Dendritic cell treated with granulocyte-macrophage colony-stimulating factor and Interleukin-4, amounts not matched to agents 40 ng/mL and 50 ng/mL, for 4 days (primary cell): Measurements from ENCODE around the gene CTNNA3.
"Not testable (repeated sequence)": the region's sequence is repeated elsewhere in the genome, so short reads cannot be mapped to it uniquely, and the experiment has no call there.

Source experiments
- H3K27ac Mint-ChIP-seq: one replicate; pipeline ENCODE4 v1.8.0; 2022; ENCODE audit warnings: mild to moderate bottlenecking, mixed read lengths
- H3K27me3 Mint-ChIP-seq: one replicate; pipeline ENCODE4 v1.8.0; 2022; ENCODE audit warnings: mild to moderate bottlenecking, mixed read lengths
- H3K36me3 Mint-ChIP-seq: one replicate; pipeline ENCODE4 v1.8.0; 2022; ENCODE audit warnings: low read depth, mixed read lengths
- H3K4me1 Mint-ChIP-seq: one replicate; pipeline ENCODE4 v1.8.0; 2022; ENCODE audit warnings: low read depth, mixed read lengths
- H3K4me3 Mint-ChIP-seq: one replicate; pipeline ENCODE4 v1.8.0; 2022; ENCODE audit warnings: mild to moderate bottlenecking, moderate library complexity, mixed read lengths
- H3K9me3 Mint-ChIP-seq: one replicate; pipeline ENCODE4 v1.8.0; 2022; ENCODE audit warnings: mixed read lengths
- intact Hi-C: fragments of 100-400 bp; cut with micrococcal nuclease; formaldehyde crosslinking; loops from one replicate; pipeline ENCODE4 v1.15.0; 2022

Gene CTNNA3

GRCh38 chr10:67603701-67604100, 92.3 kb downstream of the CTNNA3 start:
- Mint-ChIP-seq H3K4me1 (no peaks in the 10 kb centered on the region), H3K27me3 (no peaks in the 10 kb centered on the region)

GRCh38 chr10:67603086-67603485, 92.9 kb downstream of the CTNNA3 start:
- Mint-ChIP-seq H3K4me1 (no peaks in the 10 kb centered on the region), H3K27me3 (no peaks in the 10 kb centered on the region), H3K27ac (no peak overlapping the region), H3K36me3 (no peaks in the 10 kb centered on the region), H3K4me3 (no peak overlapping the region), H3K9me3 (peaks cover 13% of the 10 kb centered on the region)
- intact Hi-C loops, result no loop called here

More at GRCh38 chr10:67603701-67604100, 92.3 kb downstream of the CTNNA3 start:
- H3K36me3 Mint-ChIP-seq, result no peaks in the 10 kb centered on the region
- peaks cover 7% of the 10 kb centered on the region for H3K9me3 Mint-ChIP-seq
- no peak overlapping the region for H3K27ac Mint-ChIP-seq
- intact Hi-C loops, result no loop called here
- no peak overlapping the region for H3K4me3 Mint-ChIP-seq

- Mint-ChIP-seq H3K36me3 (no peaks in the 10 kb centered on the region), H3K27ac (no peak overlapping the region), H3K9me3 (peaks cover 20% of the 10 kb centered on the region), H3K27me3 (no peaks in the 10 kb centered on the region), H3K4me1 (no peaks in the 10 kb centered on the region), H3K4me3 (no peak overlapping the region)
- intact Hi-C loops, result no loop called here
Observed at GRCh38 chr10:67602268-67602950, 93.6 kb downstream of the CTNNA3 start.

- no peak overlapping the region for H3K27ac Mint-ChIP-seq
- no peaks in the 10 kb centered on the region for H3K36me3 Mint-ChIP-seq
- no peak overlapping the region for H3K4me3 Mint-ChIP-seq
- peaks cover 29% of the 10 kb centered on the region for H3K9me3 Mint-ChIP-seq
- intact Hi-C loops, result no loop called here
- H3K27me3 Mint-ChIP-seq, result no peaks in the 10 kb centered on the region
- H3K4me1 Mint-ChIP-seq, result no peaks in the 10 kb centered on the region
Observed at GRCh38 chr10:67599597-67599996, 96.4 kb downstream of the CTNNA3 start.

GRCh38 chr10:67596641-67597040, 99.4 kb downstream of the CTNNA3 start:
- Mint-ChIP-seq H3K27ac (no peak overlapping the region), H3K9me3 (peaks cover 49% of the 10 kb centered on the region), H3K4me3 (no peak overlapping the region), H3K36me3 (no peaks in the 10 kb centered on the region), H3K27me3 (no peaks in the 10 kb centered on the region), H3K4me1 (no peaks in the 10 kb centered on the region)
- intact Hi-C loops, result no loop called here

GRCh38 chr10:67587771-67588170, 108.2 kb downstream of the CTNNA3 start:
- peaks cover 68% of the 10 kb centered on the region for H3K9me3 Mint-ChIP-seq
- H3K27me3 Mint-ChIP-seq, result no peaks in the 10 kb centered on the region
- no peak overlapping the region for H3K27ac Mint-ChIP-seq
- H3K4me3 Mint-ChIP-seq, result no peak overlapping the region
- no peaks in the 10 kb centered on the region for H3K36me3 Mint-ChIP-seq
- H3K4me1 Mint-ChIP-seq, result no peaks in the 10 kb centered on the region
- intact Hi-C loops, result no loop called here

- Mint-ChIP-seq H3K27ac (no peak overlapping the region), H3K9me3 (no peaks in the 10 kb centered on the region)
Observed at GRCh38 chr10:67575532-67575931, 120.5 kb downstream of the CTNNA3 start.

GRCh38 chr10:67573484-67573883, 122.5 kb downstream of the CTNNA3 start:
- intact Hi-C loops, result no loop called here
- Mint-ChIP-seq H3K27ac (no peak overlapping the region), H3K27me3 (no peaks in the 10 kb centered on the region), H3K4me1 (no peaks in the 10 kb centered on the region), H3K9me3 (no peaks in the 10 kb centered on the region), H3K4me3 (no peak overlapping the region), H3K36me3 (no peaks in the 10 kb centered on the region)

More at GRCh38 chr10:67575532-67575931, 120.5 kb downstream of the CTNNA3 start:
- Mint-ChIP-seq H3K27me3 (no peaks in the 10 kb centered on the region), H3K4me1 (no peaks in the 10 kb centered on the region), H3K36me3 (no peaks in the 10 kb centered on the region), H3K4me3 (no peak overlapping the region)
- intact Hi-C loops, result no loop called here

GRCh38 chr10:67571503-67571902, 124.5 kb downstream of the CTNNA3 start:
- no peaks in the 10 kb centered on the region for H3K4me1 Mint-ChIP-seq
- H3K27me3 Mint-ChIP-seq, result no peaks in the 10 kb centered on the region
- no peaks in the 10 kb centered on the region for H3K36me3 Mint-ChIP-seq
- H3K9me3 Mint-ChIP-seq, result no peaks in the 10 kb centered on the region
- intact Hi-C loops, result no loop called here
- H3K27ac Mint-ChIP-seq, result no peak overlapping the region
- no peak overlapping the region for H3K4me3 Mint-ChIP-seq

- H3K27me3 Mint-ChIP-seq, H3K36me3 Mint-ChIP-seq, H3K4me3 Mint-ChIP-seq, H3K4me1 Mint-ChIP-seq, intact Hi-C loops, H3K27ac Mint-ChIP-seq: not testable (repeated sequence)
- H3K9me3 Mint-ChIP-seq, result peaks cover 41% of the 10 kb centered on the region
Observed at GRCh38 chr10:67558311-67558710, 137.7 kb downstream of the CTNNA3 start.

GRCh38 chr10:67553254-67553653, 142.7 kb downstream of the CTNNA3 start:
- intact Hi-C loops, result no loop called here
- H3K4me3 Mint-ChIP-seq, result no peak overlapping the region
- H3K27me3 Mint-ChIP-seq, result no peaks in the 10 kb centered on the region
- H3K36me3 Mint-ChIP-seq, result no peaks in the 10 kb centered on the region
- H3K4me1 Mint-ChIP-seq, result no peaks in the 10 kb centered on the region
- peaks cover 19% of the 10 kb centered on the region for H3K9me3 Mint-ChIP-seq
- H3K27ac Mint-ChIP-seq, result no peak overlapping the region

- intact Hi-C loops, result no loop called here
- Mint-ChIP-seq H3K27me3 (no peaks in the 10 kb centered on the region), H3K4me3 (no peak overlapping the region), H3K9me3 (no peaks in the 10 kb centered on the region), H3K36me3 (no peaks in the 10 kb centered on the region), H3K27ac (no peak overlapping the region), H3K4me1 (no peaks in the 10 kb centered on the region)
Observed at GRCh38 chr10:67550838-67551402, 145.1 kb downstream of the CTNNA3 start.

- H3K27me3 Mint-ChIP-seq, result no peaks in the 10 kb centered on the region
- intact Hi-C loops, result no loop called here
- no peaks in the 10 kb centered on the region for H3K4me1 Mint-ChIP-seq
- H3K36me3 Mint-ChIP-seq, result no peaks in the 10 kb centered on the region
- H3K9me3 Mint-ChIP-seq, result no peaks in the 10 kb centered on the region
- no peak overlapping the region for H3K27ac Mint-ChIP-seq
- no peak overlapping the region for H3K4me3 Mint-ChIP-seq
Observed at GRCh38 chr10:67550046-67550445, 145.9 kb downstream of the CTNNA3 start.

- Mint-ChIP-seq H3K27me3 (no peaks in the 10 kb centered on the region), H3K36me3 (no peaks in the 10 kb centered on the region), H3K4me3 (no peak overlapping the region), H3K9me3 (no peaks in the 10 kb centered on the region), H3K27ac (no peak overlapping the region), H3K4me1 (no peaks in the 10 kb centered on the region)
- intact Hi-C loops, result no loop called here
Observed at GRCh38 chr10:67549390-67549789, 146.6 kb downstream of the CTNNA3 start.

GRCh38 chr10:67541411-67541810, 154.6 kb downstream of the CTNNA3 start:
- Mint-ChIP-seq H3K27ac (no peak overlapping the region), H3K4me1 (no peaks in the 10 kb centered on the region), H3K9me3 (no peaks in the 10 kb centered on the region), H3K4me3 (no peak overlapping the region), H3K36me3 (no peaks in the 10 kb centered on the region), H3K27me3 (no peaks in the 10 kb centered on the region)
- intact Hi-C loops, result no loop called here
